HL-60 (cell line): ENCODE data around the gene PARP3.

Experiments used
- DNase-seq, 2 experiments: peaks; one replicate each; pipeline ENCODE4 v3.0.0-alpha.2; 2010 to 2020; ENCODE audit warnings: low read depth in 1 of 2, low spot score in 1 of 2
- H3K27ac ChIP-seq: fragments of 250-450 bp; sonication (Bioruptor Pico); replicated peaks from 2 replicates; pipeline ENCODE4 v1.5.1; 2020; ENCODE audit warnings: mild to moderate bottlenecking, moderate library complexity
- H3K27me3 ChIP-seq: fragments of 250-450 bp; sonication (Bioruptor Pico); 2 replicates; pipeline ENCODE4 v1.5.1; 2021; ENCODE audit warnings: mild to moderate bottlenecking, moderate library complexity; ENCODE audit not compliant: insufficient read depth, poor library complexity, severe bottlenecking
- H3K4me3 ChIP-seq: replicated peaks from 2 replicates; pipeline ENCODE4 v1.5.1; 2011; ENCODE audit warnings: mild to moderate bottlenecking, control low read depth, low read length; ENCODE audit not compliant: insufficient read depth
- GABPA ChIP-seq: IDR thresholded peaks from 2 replicates; pipeline ENCODE4 v1.6.1; 2012; ENCODE audit warnings: low read depth
- POLR2AphosphoS5 ChIP-seq: IDR thresholded peaks from 2 replicates; pipeline ENCODE4 v1.6.1; 2012; ENCODE audit warnings: low read depth
- SPI1 ChIP-seq: IDR thresholded peaks from 2 replicates; pipeline ENCODE4 v1.6.1; 2012; ENCODE audit warnings: low read depth, mild to moderate bottlenecking, borderline replicate concordance
- TF ChIP-seq, protein P1 (sequence below): IDR thresholded peaks from 2 replicates; pipeline ENCODE4 v1.6.1; 2012; ENCODE audit warnings: low read depth; ENCODE audit not compliant: insufficient replicate concordance
- TF ChIP-seq, protein P2 (sequence below): IDR thresholded peaks from one replicate; pipeline ENCODE4 v1.5.1; 2011; ENCODE audit warnings: low read length, control low read depth, inconsistent platforms; ENCODE audit not compliant: insufficient read depth

PARP3 gene

DNA sequence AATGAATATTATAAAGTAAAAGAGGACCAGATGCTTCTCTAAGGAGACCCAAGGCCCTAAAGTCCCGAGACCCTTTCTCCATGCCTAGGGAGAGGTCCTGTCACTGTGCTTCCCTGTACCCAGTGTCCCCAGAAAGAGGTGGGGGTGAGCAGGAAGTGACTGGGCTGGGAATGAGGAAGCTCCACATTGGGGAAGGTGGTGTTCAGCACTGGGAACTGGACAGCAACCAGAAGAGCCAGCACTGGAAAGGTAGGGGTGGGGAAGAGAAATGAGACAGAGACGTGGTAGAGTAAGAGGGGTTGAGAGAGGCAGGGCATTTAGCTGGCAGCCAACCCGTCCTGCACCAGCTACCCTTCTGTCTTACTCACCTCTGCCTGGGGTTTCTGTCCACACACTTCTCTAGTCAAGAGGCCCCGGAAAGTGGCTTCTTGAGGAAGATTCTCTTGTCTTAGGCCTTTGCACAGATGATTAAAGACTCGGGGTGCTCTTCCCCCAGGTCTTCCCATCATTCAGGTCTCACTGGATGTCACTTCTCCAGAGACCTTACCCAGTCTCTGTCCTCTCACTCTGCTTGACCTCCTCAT lies 12.7 kb upstream of the PARP3 start:
- TF ChIP-seq SPI1 = peak; percentile 32; the same call in 1 of the 2 replicates
- TF ChIP-seq, protein P1, sequence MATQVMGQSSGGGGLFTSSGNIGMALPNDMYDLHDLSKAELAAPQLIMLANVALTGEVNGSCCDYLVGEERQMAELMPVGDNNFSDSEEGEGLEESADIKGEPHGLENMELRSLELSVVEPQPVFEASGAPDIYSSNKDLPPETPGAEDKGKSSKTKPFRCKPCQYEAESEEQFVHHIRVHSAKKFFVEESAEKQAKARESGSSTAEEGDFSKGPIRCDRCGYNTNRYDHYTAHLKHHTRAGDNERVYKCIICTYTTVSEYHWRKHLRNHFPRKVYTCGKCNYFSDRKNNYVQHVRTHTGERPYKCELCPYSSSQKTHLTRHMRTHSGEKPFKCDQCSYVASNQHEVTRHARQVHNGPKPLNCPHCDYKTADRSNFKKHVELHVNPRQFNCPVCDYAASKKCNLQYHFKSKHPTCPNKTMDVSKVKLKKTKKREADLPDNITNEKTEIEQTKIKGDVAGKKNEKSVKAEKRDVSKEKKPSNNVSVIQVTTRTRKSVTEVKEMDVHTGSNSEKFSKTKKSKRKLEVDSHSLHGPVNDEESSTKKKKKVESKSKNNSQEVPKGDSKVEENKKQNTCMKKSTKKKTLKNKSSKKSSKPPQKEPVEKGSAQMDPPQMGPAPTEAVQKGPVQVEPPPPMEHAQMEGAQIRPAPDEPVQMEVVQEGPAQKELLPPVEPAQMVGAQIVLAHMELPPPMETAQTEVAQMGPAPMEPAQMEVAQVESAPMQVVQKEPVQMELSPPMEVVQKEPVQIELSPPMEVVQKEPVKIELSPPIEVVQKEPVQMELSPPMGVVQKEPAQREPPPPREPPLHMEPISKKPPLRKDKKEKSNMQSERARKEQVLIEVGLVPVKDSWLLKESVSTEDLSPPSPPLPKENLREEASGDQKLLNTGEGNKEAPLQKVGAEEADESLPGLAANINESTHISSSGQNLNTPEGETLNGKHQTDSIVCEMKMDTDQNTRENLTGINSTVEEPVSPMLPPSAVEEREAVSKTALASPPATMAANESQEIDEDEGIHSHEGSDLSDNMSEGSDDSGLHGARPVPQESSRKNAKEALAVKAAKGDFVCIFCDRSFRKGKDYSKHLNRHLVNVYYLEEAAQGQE = peak; percentile 99
- TF ChIP-seq POLR2AphosphoS5 = no peak
- TF ChIP-seq, protein P2, sequence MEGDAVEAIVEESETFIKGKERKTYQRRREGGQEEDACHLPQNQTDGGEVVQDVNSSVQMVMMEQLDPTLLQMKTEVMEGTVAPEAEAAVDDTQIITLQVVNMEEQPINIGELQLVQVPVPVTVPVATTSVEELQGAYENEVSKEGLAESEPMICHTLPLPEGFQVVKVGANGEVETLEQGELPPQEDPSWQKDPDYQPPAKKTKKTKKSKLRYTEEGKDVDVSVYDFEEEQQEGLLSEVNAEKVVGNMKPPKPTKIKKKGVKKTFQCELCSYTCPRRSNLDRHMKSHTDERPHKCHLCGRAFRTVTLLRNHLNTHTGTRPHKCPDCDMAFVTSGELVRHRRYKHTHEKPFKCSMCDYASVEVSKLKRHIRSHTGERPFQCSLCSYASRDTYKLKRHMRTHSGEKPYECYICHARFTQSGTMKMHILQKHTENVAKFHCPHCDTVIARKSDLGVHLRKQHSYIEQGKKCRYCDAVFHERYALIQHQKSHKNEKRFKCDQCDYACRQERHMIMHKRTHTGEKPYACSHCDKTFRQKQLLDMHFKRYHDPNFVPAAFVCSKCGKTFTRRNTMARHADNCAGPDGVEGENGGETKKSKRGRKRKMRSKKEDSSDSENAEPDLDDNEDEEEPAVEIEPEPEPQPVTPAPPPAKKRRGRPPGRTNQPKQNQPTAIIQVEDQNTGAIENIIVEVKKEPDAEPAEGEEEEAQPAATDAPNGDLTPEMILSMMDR = no peak
- no peak overlapping the region for H3K27ac ChIP-seq
- DNase-seq = peak; percentile 24 to 58
- H3K27me3 ChIP-seq = no peaks in the 10 kb centered on the region
- no peak overlapping the region for H3K4me3 ChIP-seq

DNA sequence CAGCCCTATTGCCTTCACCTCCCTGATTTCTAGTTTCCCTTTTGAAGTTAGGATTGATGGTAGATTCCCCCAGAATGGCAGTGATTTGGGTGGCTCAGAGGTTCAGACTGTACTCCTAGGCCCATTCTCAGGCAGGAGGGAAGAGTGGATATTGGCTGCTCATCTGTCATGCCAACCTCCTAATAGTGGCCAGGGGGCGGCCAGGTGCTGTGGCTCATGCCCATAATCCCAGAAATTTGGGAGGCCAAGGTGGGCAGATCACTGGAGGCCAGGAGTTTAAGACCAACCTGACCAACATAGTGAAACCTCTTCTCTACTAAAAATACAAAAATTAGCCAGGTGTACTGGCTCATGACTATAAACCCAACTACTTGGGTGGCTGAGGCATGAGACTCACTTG lies 11.7 kb upstream of the PARP3 start:
- no peak overlapping the region for H3K4me3 ChIP-seq
- TF ChIP-seq GABPA (no peak), POLR2AphosphoS5 (no peak)
- TF ChIP-seq, protein P1 = no peak
- TF ChIP-seq, protein P2 = no peak
- H3K27ac ChIP-seq = no peak overlapping the region
- H3K27me3 ChIP-seq = no peaks in the 10 kb centered on the region
- DNase-seq = no peak

- DNase-seq = no peak
- no peak overlapping the region for H3K4me3 ChIP-seq
- TF ChIP-seq GABPA (no peak), POLR2AphosphoS5 (no peak), SPI1 (no peak)
- TF ChIP-seq, protein P1 = no peak
- TF ChIP-seq, protein P2 = no peak
- H3K27ac ChIP-seq = no peak overlapping the region
- no peaks in the 10 kb centered on the region for H3K27me3 ChIP-seq
Measured at GRCh38 chr3:51931756-51932155, 10.4 kb upstream of the PARP3 start.
